ENCODE results near the gene CCDC88C. TPM values are rescaled to one million over a fixed set of nuclear protein-coding genes. Genes with fewer than 3 reads are reported as not detected.

CCDC88C gene
- total RNA-seq, 1 donor from 2014 or later, result 9.2 TPM

GRCh38 chr14:91383439-91383838 lies 34.2 kb downstream of the CCDC88C start:
- TF ChIP-seq CTCF (IDR thresholded peaks at IDR 0.05), result no peak
- H3K36me3 ChIP-seq, result no peaks in the 10 kb centered on the region
- no peaks in the 10 kb centered on the region for H3K4me1 ChIP-seq
- H3K27ac ChIP-seq, result no peak overlapping the region
- DNase-seq (ENCODE audit: low spot score in 2 of 2), result no peak
- H3K9me3 ChIP-seq, result no peaks in the 10 kb centered on the region
- intact Hi-C loops (cut with DNase I), result no loop called here
- no peaks in the 10 kb centered on the region for H3K27me3 ChIP-seq
- no peak overlapping the region for H3K4me3 ChIP-seq

GRCh38 chr14:91381801-91382670 lies 35.6 kb downstream of the CCDC88C start:
- Histone ChIP-seq H3K4me1 (no peaks in the 10 kb centered on the region), H3K4me3 (no peak overlapping the region), H3K36me3 (no peaks in the 10 kb centered on the region), H3K27ac (no peak overlapping the region), H3K27me3 (no peaks in the 10 kb centered on the region), H3K9me3 (no peaks in the 10 kb centered on the region)
- intact Hi-C loops (cut with DNase I), result no loop called here
- no peak for TF ChIP-seq CTCF (IDR thresholded peaks at IDR 0.05)
- no peak for DNase-seq (ENCODE audit: low spot score in 2 of 2)

- no peak for DNase-seq (ENCODE audit: low spot score in 2 of 2)
- no peaks in the 10 kb centered on the region for H3K27me3 ChIP-seq
- intact Hi-C loops (cut with DNase I), result no loop called here
- no peaks in the 10 kb centered on the region for H3K4me1 ChIP-seq
- no peaks in the 10 kb centered on the region for H3K36me3 ChIP-seq
- no peak for TF ChIP-seq CTCF (IDR thresholded peaks at IDR 0.05)
- H3K27ac ChIP-seq, result no peak overlapping the region
- H3K9me3 ChIP-seq, result no peaks in the 10 kb centered on the region
- no peak overlapping the region for H3K4me3 ChIP-seq
These were observed 36.8 kb downstream of the CCDC88C start for GRCh38 chr14:91380610-91381371.

GRCh38 chr14:91380123-91380522 lies 37.5 kb downstream of the CCDC88C start:
- H3K36me3 ChIP-seq, result no peaks in the 10 kb centered on the region
- TF ChIP-seq CTCF (IDR thresholded peaks at IDR 0.05), result no peak
- no peaks in the 10 kb centered on the region for H3K27me3 ChIP-seq
- no peaks in the 10 kb centered on the region for H3K9me3 ChIP-seq
- intact Hi-C loops (cut with DNase I), result no loop called here
- no peak overlapping the region for H3K27ac ChIP-seq
- no peak overlapping the region for H3K4me3 ChIP-seq
- DNase-seq (ENCODE audit: low spot score in 2 of 2), result no peak
- no peaks in the 10 kb centered on the region for H3K4me1 ChIP-seq

GRCh38 chr14:91379579-91379932 lies 38.1 kb downstream of the CCDC88C start:
- intact Hi-C loops (cut with DNase I), result no loop called here
- no peak for TF ChIP-seq CTCF (IDR thresholded peaks at IDR 0.05)
- Histone ChIP-seq H3K9me3 (no peaks in the 10 kb centered on the region), H3K27me3 (no peaks in the 10 kb centered on the region), H3K36me3 (no peaks in the 10 kb centered on the region), H3K4me3 (no peak overlapping the region), H3K27ac (no peak overlapping the region), H3K4me1 (no peaks in the 10 kb centered on the region)
- no peak for DNase-seq (ENCODE audit: low spot score in 2 of 2)

Data from ascending aorta (tissue), 2 donors.